Activated CD8-positive, alpha-beta memory T cell treated with anti-CD3 and anti-CD28 coated beads, Interleukin-2, amount 50 U/mL, for 48 hours (primary cell): ENCODE measurements around the gene TAP2.
"Not testable (repeated sequence)": the region's sequence is repeated elsewhere in the genome, so short reads cannot be mapped to it uniquely, and the experiment has no call there.

Experiments used
- DNase-seq: peaks from one replicate; pipeline ENCODE4 v3.0.0-alpha.2; 2020

TAP2 gene

GRCh38 chr6:32832535-32832934 lies 6.0 kb downstream of the TAP2 start:
- DNase-seq = no peak

- no peak for DNase-seq
Measured at GRCh38 chr6:32830936-32831335, 7.6 kb downstream of the TAP2 start.

GRCh38 chr6:32830017-32830416 lies 8.5 kb downstream of the TAP2 start:
- DNase-seq = no peak

- no peak for DNase-seq
Measured at GRCh38 chr6:32829495-32829894, 9.0 kb downstream of the TAP2 start.

DNA sequence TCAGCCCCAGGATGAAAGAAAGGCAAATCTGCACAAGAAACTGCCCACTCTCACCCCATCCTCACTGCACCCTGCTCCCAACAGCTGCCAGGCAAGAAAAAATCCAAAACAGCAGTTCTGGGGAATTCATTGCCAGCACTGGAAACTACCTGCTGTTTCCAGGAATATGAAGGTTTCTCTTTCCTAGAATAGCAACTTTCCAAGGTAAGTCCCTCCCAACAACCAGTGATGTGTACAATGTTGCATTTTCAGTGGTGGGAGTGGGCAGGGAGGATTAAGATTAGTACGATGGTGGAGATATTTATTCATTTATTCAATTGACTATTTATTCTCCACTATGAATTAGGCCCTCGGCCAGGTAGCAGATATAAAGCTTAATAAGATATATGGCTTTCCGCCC lies 11.5 kb downstream of the TAP2 start:
- DNase-seq = no peak

- no peak for DNase-seq
Measured at GRCh38 chr6:32825966-32826365, 12.6 kb downstream of the TAP2 start.

DNA sequence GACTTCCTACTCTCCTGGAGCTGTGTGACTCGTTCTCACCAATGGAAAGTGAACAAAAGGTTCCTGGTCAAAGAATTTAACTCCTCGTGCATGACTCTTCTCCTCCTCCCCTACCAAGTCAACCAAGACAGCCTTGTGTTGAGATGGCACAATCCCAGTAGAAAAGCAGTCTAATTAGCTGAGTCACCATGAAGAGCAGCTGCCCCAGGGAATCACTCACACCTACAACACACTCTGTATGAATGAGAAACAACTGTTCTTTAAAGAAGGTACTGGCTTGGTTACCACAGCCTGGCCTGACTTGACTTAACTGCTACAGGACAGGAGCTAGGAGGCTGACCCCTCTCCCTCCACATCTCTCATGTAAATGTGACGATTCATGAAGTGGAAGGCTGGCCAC lies 18.8 kb downstream of the TAP2 start:
- no peak for DNase-seq

DNA sequence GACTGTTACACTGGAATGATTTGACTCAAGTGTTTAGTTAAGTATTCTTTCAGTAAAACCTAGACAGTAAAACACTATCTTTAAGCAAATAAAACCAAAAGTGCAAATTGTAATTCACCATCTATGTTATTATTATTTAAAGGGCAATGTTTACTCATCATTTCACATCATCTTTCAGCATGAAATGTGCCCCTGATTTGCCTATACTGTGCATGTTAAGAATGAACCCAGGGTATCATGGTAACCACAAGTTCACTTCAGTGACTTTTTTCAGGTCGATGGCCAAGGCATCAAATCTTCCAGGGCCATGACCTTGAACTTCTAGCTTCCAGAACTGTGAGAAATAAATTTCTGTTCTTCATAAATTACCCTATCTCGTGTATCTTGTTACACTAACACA lies 19.7 kb downstream of the TAP2 start:
- DNase-seq = no peak

DNA sequence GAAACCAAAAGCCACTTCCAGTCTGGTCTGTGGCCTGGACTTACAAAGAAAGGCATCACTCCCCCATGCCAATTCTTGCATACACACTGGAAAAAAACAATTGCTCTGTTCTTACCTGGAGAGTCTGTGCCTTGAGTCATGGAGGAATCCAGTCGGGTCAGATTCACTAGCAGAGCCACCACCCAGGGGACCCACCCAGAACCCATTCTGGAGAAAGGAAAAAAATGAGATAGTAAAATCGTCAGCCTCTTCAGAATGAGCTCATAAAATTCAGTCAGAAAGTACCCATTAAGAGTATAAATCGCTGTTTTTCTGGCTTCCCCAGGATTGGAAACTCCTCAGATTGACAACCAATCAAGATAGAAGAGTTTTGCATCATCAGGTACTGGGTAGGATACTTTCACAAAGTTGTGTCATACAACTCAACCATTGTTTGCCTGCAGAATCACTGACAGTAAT lies 21.8 kb downstream of the TAP2 start, which contains the start of gene HLA-DOB:
HLA-DOB (minus strand) TSS at position 257 of the 459 bp plus-strand sequence; CDS start at position 206, 51 bp downstream.
- DNase-seq = no peak

DNA sequence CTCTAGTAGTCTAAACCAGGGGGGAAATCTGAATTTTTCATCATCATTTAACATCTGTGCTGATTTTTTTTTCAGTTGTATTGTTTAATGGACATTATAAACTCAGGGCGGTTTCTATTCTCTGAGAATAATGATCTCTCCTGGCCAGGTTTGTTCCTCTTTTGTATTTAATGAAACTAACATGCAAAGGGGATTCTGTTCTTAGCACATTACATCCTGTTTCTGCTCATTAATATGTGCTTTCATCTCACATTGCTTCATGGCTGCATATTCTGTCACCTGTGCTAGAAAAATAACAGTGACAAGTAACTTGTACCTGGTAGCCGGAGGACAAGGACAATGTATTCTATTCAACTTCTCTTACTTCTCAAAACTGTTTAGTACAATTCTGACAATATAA lies 22.5 kb downstream of the TAP2 start:
- DNase-seq = no peak

- DNase-seq = no peak
Measured at GRCh38 chr6:32815115-32815514, 23.4 kb downstream of the TAP2 start.

DNA sequence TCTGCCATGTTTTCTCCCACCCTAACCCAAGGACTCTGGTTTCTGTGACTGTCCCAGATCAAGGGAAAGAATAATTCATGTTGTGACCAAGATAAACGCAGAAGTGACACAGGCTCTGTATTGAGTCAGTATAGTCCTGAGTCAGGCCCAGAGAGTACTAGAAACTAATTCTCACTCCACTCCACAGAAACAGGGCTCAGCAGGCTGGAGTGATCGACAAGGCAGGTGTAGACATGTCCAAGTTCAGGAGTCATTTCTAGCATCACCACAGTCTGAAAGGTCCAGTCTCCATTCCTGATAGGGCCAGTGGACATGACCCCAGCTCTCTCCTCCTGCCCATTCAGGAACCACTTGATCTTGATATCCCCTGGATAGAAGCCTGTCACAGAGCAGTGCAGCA lies 24.4 kb downstream of the TAP2 start:
- DNase-seq = no peak

DNA sequence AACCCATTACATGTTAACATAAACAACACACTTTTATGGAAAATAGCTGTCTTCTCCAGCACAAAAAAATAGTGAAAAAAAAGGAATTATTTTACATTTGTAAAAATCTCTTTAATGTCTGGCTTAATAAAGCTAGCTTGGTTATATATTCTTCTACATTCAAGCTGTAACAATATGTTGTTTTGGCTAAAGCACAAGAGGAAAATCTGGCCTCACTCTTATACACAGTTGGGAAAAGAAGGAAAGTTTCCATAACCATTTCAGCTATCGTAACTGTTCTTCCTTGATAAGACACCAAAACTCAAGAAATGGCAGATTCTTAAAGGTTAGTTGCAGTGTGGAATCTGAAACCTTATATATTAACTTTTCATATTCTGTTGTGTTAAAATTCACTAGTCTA lies 29.4 kb downstream of the TAP2 start:
- no peak for DNase-seq

GRCh38 chr6:32807020-32807580 lies 31.4 kb downstream of the TAP2 start:
- no peak for DNase-seq

GRCh38 chr6:32805404-32805803 lies 33.1 kb downstream of the TAP2 start:
- not testable (repeated sequence) for DNase-seq

DNA sequence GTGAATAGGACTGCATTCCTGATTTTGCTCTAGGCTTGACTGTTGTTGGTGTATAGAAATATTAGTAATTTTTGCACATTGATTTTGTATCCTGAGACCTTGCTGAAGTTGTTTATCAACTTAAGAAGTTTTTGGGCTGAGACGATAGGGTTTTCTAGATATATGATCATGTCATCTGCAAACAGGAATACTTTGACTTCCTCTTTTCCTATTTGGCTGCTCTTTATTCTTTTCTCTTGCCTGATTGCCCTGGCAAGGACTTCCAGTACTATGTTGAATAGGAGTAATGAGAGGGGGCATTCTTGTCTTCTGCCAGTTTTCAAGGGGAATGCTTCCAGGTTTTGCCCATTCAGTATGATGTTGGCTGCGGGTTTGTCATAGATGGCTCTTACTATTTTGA lies 35.1 kb downstream of the TAP2 start:
- DNase-seq = no peak

- DNase-seq = no peak
Measured at GRCh38 chr6:32799740-32800139, 38.8 kb downstream of the TAP2 start.

DNA sequence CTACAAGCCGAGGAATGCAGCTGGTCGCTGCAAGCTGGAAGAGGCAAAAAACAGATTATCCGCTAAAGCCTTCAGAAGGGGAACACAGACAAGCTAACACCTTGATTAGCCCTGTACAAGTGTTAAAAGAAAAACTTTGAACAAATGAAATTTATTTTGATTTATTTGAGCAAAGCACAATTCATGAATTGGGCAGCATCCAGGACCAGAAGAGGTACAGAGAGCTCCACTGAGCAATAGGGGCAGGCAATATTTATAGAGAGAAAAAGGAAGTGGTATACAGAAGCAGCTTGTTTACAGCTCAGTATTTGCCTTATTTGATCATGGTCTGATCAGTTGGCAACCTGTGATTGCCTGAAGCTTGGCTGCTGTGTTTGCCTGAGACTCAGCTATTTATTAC lies 39.4 kb downstream of the TAP2 start:
- no peak for DNase-seq

- peak; percentile 97 for DNase-seq
Measured at GRCh38 chr6:32796848-32797776, 41.4 kb downstream of the TAP2 start.

- no peak for DNase-seq
Measured at GRCh38 chr6:32794510-32794909, 44.0 kb downstream of the TAP2 start.

DNA sequence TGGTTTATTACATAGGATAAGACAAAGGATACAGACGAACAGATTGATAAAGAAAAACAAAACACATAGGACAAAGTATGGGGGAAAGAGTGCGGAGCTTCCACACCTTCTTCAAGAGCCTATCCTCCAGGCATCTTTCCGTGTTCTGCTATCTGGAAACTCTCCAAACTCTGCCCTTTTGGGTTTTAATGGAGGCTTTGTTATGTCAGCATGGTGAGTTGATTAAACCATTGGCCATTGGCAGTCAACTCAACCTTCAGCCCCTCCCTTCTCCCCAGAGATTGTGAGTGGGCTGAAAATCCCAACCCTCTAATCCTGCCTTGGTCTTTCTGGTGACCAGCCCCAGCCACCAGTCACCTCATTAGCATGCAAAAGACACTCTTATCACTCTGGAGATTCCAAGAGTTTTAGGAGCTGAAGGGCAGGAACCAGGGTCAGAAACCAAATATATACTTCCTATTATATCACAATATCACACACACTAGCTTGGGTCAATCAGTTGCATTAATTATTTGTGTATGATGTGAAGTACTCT lies 45.6 kb downstream of the TAP2 start:
- no peak for DNase-seq

DNA sequence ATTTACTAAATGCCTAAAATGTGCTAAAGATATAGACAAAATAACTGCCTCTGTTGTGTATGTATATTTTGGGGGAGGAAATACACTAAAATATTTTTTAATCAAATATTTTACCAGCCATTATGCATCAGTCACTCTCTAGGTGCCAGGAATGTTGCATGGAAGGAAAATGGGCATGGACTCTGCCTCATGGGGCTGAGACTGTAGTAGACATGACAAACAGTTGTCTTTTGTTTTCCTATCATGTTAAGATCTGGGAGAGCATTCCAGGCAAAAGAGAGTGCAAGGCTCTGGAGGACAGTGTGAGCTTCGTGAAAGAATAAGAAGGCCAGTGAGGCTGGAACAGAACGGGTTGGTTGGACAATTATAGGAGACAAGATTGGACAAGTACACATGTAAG lies 48.2 kb downstream of the TAP2 start:
- no peak for DNase-seq
